SK-N-SH (cell line): Measurements from ENCODE around the gene RAI1.

ENCODE experiments used
- CHD2 ChIP-seq: fragments of 150-350 bp; IDR thresholded peaks from 2 replicates; pipeline ENCODE4 v1.6.1; 2018; ENCODE audit warnings: low read length; ENCODE audit not compliant: partially characterized antibody
- CTCF ChIP-seq: fragments of 200-600 bp; sonication (generic); IDR thresholded peaks from 2 replicates; pipeline ENCODE4 v1.6.1; 2017; ENCODE audit warnings: antibody characterized with exemption, mild to moderate bottlenecking, moderate library complexity
- EZH2phosphoT487 ChIP-seq: fragments of 200-600 bp; sonication (generic); IDR thresholded peaks from 2 replicates; pipeline ENCODE4 v1.6.1; 2017; ENCODE audit warnings: low read depth, mixed run types, mild to moderate bottlenecking, antibody characterized with exemption, moderate library complexity, borderline replicate concordance
- GABPA ChIP-seq: IDR thresholded peaks from 2 replicates; pipeline ENCODE4 v1.4.0; 2012; ENCODE audit warnings: low read depth, mild to moderate bottlenecking
- MAX ChIP-seq: IDR thresholded peaks from 2 replicates; pipeline ENCODE4 v1.4.0; 2012; ENCODE audit warnings: low read depth
- MEF2A ChIP-seq: IDR thresholded peaks from 2 replicates; pipeline ENCODE4 v1.4.0; 2012; ENCODE audit warnings: low read depth, borderline replicate concordance
- NFIC ChIP-seq: IDR thresholded peaks from 2 replicates; pipeline ENCODE4 v1.4.0; 2012; ENCODE audit warnings: borderline replicate concordance
- NRF1 ChIP-seq: IDR thresholded peaks from 2 replicates; pipeline ENCODE4 v1.6.1; 2012; ENCODE audit warnings: low read depth, mild to moderate bottlenecking, low read length
- POLR2AphosphoS5 ChIP-seq: IDR thresholded peaks from 2 replicates; pipeline ENCODE4 v1.6.1; 2012; ENCODE audit warnings: low read depth, low read length
- REST ChIP-seq: IDR thresholded peaks from 2 replicates; pipeline ENCODE4 v1.6.1; 2012; ENCODE audit warnings: mild to moderate bottlenecking, low read depth, low read length, moderate library complexity
- TEAD4 ChIP-seq: IDR thresholded peaks from 2 replicates; pipeline ENCODE4 v1.4.0; 2012; ENCODE audit warnings: mild to moderate bottlenecking, borderline replicate concordance; ENCODE audit not compliant: insufficient read depth
- YY1 ChIP-seq: IDR thresholded peaks from 2 replicates; pipeline ENCODE4 v1.4.0; 2012; ENCODE audit warnings: low read depth, mild to moderate bottlenecking

- TF ChIP-seq POLR2AphosphoS5 = no peak
- TF ChIP-seq REST = no peak
- no peak for TF ChIP-seq NFIC
- no peak for TF ChIP-seq CTCF
- TF ChIP-seq MEF2A = no peak
- no peak for TF ChIP-seq NRF1
- no peak for TF ChIP-seq EZH2phosphoT487
- TF ChIP-seq TEAD4 = no peak
- TF ChIP-seq YY1 = no peak
- no peak for TF ChIP-seq MAX
- no peak for TF ChIP-seq CHD2
- TF ChIP-seq GABPA = no peak
These were observed 105.7 kb downstream of the RAI1 start for GRCh38 chr17:17786998-17787397.
